ENCODE data around the gene TBX1.

Gene TBX1

DNA sequence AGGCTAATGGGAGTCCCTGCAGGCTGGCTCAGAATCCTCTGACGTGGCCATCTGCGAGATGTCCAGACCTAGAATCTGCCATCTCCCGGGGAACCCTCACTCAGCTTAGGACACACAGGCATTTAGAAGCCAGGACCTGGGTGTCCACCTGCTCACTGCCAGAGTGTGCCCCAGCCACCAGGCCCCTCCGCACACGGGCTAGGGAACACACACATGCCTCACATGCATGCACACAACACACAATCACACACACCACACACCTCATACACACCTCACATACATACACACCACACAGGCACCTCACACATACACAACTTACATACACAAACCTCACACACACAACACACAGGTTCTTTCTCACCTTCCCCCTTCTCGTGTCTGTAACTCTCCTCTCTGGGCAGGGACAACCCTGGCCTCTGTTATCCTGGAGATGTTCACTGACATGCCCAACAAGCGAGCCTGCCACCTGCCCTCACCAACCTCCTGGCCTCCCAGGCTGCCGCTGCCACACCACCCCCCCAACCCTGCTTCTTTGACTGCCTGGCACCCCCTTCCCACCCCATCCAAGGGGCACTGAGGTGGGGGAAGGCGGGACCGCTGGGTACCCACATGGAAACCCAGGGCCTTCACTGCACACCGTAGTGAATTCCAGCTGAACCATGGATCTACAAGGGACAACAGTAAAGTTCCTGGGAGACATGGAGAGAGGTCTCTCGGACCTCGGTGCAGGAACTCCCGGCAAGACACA is 56.0 kb downstream of the TBX1 start:
- no peak for DNase-seq
